SH-SY5Y (cell line): ENCODE results near the gene RNGTT.

Experiments
- GATA2 ChIP-seq: IDR thresholded peaks from 2 replicates; pipeline ENCODE4 v1.6.1; 2011; ENCODE audit warnings: mild to moderate bottlenecking, low read depth, low read length
- GATA3 ChIP-seq: IDR thresholded peaks from 2 replicates; pipeline ENCODE4 v1.6.1; 2011; ENCODE audit warnings: low read depth, mild to moderate bottlenecking, low read length, moderate library complexity

DNA sequence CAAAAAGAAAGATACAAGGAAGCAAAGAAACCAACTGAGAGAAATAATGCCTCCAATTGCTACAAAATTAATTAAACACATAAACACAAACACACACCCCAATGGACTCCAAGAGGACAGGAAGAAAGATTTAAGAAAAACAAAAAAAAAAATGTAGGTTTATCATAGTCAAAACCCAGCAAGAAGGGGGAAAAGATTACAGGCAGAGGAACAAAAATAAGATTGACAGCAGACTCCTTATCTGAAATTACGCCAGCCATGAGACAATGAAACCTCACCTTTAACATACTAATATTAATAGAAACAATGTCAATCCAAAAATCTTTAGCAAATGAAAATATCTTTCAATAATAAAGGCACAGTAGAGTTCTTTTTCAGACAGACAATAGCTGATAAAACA is 155.8 kb downstream of the RNGTT start:
- TF ChIP-seq GATA2, result no peak
- no peak for TF ChIP-seq GATA3
